Hippocampal formation (tissue), 2 donors: ENCODE measurements around the gene CPM.
"Not testable (repeated sequence)": the region's sequence is repeated elsewhere in the genome, so short reads cannot be mapped to it uniquely, and the experiment has no call there.

Source experiments
- DNase-seq, 2 donors: peaks; one replicate each; lab custom pipeline; 2025; lab: John Stamatoyannopoulos, UW

CPM gene

GRCh38 chr12:68807274-68807575, 125.7 kb downstream of the CPM start:
- not testable (repeated sequence) for DNase-seq

GRCh38 chr12:68806488-68807237, 126.3 kb downstream of the CPM start:
- no peak for DNase-seq

GRCh38 chr12:68805592-68806120, 127.3 kb downstream of the CPM start:
- DNase-seq = no peak

- DNase-seq = no peak
These were observed 128.0 kb downstream of the CPM start for GRCh38 chr12:68804657-68805591.

GRCh38 chr12:68803948-68804656, 128.9 kb downstream of the CPM start:
- no peak for DNase-seq

GRCh38 chr12:68802911-68803651, 129.9 kb downstream of the CPM start:
- DNase-seq = not testable (repeated sequence)

GRCh38 chr12:68802372-68802745, 130.6 kb downstream of the CPM start:
- not testable (repeated sequence) for DNase-seq
